NCI-H2107 treated with DMSO at 0.1 percent for 48 hours (cell line): ENCODE data around the gene PTPRE.
"Not testable (repeated sequence)": the region's sequence is repeated elsewhere in the genome, so short reads cannot be mapped to it uniquely, and the experiment has no call there.

Experiments
- DNase-seq: peaks from one replicate; lab custom pipeline; 2025; ENCODE audit not compliant: unreplicated experiment; lab: John Stamatoyannopoulos, UW

Gene PTPRE

DNA sequence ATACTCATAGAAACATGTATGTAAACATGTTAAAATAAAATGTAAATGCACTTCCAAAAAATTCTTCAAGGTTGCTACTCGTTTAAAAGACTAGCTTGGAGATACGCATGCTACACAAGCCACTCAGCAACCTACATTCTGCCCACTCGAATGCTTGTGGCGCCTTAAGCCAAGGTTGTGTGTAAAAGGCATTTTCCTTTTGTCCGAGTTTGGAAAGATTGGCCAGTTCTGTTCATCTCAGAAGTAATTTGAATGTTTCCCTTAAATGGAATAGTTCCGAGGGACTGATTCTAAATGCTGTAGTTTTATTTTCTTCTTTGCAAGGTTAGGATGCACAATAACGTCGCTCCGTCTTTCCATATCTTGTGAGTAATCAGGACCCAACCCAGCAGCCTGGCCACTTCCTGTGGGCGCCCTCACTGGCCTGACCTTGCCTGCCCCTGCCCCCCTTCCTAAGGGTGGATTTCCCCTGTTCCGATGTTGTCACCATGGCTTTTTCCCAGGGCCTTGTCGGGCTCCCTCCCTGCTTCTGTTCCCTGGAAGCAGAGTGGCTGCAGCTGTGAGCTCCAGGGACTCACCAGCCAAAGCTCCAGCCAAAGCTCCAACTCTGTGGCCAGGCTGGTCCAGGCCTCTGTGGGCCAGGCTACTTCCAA is 70.6 kb downstream of the PTPRE start:
- DNase-seq: no peak

DNA sequence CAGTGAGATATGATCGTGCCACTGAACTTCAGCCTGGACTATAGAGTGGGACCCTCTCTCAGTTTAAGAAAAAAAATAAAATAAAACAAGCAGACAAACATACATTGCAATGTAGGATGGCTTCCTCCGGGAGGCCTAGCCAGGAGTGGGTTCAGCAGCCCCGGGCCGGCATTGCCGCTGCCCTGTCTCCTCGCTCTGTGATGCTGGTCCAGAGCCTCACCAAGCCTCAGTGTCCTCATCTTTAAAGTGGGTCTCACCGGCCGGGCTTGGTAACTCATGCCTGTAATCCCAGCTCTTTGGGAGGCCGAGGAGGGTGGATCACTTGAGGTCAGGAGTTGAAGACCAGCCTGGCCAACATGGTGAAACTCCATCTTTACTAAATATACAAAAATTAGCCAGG is 71.6 kb downstream of the PTPRE start:
- no peak for DNase-seq

DNA sequence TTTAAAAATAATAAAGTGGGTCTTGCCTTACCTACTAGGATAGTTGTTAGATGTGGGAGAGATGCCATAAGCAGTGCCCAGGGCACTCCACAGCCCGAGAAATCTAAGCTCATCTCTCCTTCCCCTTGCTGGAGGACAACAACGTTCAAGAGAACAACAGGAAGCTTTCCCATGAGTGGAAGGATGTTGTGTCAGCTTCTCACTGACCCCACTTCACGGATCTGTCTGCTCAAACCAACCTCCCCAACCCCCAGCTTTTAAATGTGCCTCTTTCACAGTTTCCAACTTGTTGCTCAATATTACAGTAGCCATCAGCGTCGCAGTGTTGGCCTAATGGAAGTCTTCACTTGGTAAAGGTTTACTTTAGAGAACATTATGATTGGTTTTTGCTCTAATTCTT is 72.1 kb downstream of the PTPRE start:
- no peak for DNase-seq

DNA sequence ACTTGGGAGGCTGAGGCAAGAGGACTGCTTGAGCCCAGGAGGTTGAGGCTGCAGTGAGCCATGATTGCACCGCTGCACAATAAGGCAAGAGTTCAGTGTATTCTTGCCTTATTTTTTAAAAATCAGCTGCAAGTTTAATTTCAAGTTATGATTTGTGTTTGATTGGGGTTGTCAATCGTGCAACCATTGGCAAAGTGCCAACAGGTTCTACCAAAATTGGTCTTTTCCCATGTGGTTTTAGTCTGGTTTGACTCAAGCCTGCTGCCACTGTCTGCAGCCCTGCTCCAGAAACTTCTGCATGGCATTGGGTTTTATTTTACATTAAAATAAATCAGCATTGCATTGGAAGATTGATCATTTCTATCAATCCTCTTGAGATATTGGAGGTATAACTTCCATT is 72.7 kb downstream of the PTPRE start:
- DNase-seq: no peak

DNA sequence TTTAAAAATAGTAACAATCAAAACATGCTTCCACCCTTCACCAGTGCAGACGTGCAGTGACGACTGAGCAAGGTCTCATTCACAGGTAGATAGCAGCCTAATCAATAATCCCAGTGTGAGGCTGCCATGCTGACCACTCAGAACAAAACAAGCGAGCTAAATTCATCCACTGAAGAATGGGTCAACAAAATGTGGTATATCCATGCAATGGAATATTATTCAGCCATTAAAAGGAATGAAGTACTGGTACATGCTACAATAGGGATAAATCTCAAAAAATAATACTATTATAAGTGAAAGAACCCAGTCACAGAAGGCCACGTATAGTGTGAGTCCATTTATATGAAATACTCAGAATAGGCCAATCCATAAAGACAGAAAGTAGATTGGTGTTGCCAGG is 74.0 kb downstream of the PTPRE start:
- no peak for DNase-seq

DNA sequence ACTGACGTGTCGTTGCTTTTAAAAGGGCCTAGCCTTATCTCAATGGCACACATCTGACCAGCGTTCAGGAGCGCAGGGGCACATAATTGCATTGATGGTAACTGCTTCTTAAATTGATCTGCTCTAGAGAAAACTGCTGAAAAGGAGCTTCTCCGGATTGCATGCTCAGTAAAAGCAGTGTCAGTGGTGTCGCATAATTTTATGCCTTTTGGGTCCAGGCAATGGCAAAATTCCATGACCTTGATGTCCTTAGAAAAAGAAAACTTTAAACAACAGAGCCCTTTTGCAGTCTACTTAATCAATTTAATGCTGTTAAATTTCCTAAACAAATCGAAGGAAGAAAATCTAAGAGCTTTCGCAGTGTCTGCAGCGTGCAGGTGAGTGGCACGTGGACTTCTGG is 75.7 kb downstream of the PTPRE start:
- no peak for DNase-seq

DNA sequence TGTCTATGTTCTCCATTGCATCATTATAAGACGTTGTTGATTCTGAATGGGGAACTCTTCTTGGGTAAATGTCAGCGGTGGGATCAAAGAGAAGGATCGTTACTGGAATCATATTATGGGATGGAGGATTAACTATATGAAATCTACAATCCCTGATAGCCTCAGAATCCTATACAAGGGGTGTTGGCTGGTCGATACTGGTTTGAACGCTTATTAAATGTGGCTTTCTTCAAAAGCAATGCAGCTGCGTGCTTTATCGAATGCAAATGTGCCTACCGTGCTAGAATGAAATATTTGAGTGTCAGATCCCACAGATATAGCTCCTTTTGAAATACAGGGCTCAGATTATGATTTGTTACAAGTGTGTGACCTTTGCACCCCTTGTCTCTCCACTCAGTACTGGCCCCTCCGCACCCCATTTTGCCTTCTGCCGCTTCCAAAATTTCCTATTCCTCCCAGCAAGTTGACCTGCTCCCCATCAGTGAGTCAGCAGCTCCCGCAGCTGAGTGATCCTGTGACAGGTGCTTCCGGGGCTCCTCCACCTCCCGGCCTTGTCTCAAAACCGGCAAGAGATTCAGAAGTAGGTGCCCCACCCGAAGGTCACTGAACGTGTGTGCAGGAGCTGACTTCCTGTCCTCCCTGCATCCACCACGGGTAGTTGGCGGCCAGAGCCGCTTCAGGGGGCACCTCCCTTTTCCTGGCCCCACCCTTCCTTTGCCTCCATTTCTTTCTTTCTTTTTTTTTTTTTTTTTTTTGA is 76.6 kb downstream of the PTPRE start:
- no peak for DNase-seq

DNA sequence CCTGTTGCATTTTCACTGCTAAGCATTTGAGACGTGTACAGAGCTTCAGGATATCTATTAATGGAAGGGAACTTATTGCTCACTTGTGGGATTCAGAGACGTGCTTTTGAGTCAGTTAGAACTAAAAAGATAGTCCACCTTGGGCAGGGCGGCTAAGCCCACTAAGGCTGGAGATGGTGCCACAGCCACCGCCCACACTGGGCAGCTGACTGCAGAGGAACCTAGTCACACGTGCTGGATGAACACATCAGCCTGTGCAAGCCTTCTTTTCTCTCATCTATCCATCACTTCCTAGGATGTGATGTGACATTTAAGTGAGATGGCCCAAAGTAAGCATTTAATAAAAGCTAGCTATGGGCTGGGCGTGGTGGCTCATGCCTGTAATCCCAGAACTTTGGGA is 78.0 kb downstream of the PTPRE start:
- no peak for DNase-seq

DNA sequence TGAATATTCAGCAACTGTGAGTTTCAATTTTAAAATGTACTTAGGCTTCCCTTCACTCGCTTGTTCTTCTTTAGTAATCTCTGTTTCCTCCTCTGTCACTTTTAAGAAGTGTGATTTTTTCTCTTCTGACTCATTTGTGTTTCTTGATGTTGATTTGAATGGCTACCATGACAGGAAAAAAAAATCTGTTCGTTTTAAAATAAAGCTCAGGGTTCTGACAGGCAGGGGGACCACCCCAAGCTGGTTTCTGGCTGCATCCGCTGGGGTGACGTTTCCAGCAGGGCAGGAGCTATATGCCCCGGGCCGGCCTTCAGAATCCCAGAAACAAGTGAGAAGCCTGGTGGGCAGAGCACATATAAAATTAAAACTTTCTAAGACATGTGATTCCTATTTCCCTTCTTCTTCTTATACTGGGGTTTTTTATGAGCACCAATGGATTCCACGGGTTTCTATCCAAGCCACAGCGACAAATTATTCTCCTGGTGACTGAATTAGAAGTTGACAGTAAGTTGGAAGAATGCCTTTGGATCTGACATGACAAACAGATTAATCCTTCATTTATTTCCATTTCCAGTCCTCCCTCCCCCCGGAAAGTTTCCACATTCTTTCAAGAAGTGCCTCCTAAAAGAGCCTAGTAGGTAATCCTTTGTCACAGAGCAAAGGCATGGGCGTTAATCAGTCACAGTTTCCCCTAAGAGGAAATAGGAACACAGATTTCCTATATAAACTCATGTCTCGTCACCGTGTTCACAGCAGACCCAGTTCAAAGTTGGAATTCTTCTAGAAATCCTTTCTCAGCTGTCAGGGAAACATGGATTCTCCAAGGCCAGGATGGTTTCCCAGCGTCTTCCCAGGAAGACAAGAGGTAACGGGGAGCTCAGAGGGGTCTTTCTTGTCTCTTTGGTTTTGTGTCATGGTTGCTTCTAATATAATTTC is 79.9 kb downstream of the PTPRE start:
- DNase-seq: no peak

DNA sequence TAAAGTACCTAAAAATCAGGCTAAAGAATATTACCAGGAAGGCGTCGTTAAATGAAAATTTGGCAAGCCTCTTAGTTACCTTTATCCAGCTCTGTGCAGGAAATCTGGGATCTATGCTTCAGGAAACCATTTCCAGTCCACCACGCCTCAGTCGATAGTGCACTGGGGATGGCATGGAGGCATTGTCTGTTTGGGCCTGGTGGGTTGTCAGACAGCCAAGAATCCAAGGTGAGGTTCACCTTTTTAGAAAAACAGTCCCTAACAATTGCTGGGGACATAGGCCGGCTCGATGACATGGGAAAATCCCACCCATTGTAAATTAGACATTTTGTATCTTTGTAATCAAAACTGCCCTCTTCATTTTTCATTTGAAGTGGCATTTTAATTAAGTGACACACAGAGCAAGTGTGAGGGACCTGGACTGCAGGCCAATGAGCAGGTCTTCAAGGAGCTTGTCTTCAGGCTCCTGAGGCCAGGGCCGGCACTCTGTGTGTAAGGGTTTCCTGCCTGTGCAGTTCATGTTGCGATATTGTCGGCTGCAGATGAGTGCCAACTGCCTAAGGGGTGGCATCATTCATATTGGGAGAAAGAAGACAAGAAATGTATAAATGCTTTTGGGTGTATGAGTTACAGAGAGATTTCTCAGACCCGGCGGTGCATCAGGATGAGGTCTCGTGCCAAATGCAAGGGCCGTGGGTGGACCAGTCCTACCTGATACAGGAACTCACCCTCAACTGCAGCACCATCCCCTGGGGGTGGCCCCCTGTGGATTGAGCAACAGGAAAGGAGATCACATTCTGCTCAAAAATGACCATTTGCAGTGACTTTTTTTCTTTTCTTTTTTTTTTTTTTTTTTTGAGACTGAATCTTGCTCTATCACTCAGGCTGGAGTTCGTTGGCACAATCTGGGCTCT is 80.8 kb downstream of the PTPRE start:
- DNase-seq: no peak

DNA sequence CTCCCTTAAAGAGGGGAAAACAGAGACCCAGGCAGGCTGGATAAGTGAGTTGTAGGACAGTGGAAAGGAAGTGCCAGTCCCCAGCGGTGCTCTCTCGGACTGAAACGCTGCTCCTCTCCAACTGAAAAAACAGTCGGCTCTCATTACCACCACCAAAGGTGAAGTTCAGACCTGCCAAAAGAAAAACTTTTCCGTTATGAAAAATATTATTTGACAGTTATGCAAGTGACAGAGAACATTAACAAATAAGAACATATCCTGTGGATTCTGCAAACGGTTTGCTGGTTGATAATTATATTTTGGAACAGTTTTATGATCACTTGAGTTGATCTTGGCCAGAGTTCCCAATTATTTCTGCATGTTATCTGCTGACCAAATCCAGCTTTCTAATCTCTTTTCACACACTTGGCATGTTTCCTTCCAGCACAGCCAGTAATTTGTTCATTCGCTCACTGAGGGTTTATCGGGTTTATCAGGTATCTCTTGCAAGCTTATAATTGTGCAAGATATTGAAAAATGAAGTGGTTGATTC is 82.6 kb downstream of the PTPRE start:
- DNase-seq: no peak

DNA sequence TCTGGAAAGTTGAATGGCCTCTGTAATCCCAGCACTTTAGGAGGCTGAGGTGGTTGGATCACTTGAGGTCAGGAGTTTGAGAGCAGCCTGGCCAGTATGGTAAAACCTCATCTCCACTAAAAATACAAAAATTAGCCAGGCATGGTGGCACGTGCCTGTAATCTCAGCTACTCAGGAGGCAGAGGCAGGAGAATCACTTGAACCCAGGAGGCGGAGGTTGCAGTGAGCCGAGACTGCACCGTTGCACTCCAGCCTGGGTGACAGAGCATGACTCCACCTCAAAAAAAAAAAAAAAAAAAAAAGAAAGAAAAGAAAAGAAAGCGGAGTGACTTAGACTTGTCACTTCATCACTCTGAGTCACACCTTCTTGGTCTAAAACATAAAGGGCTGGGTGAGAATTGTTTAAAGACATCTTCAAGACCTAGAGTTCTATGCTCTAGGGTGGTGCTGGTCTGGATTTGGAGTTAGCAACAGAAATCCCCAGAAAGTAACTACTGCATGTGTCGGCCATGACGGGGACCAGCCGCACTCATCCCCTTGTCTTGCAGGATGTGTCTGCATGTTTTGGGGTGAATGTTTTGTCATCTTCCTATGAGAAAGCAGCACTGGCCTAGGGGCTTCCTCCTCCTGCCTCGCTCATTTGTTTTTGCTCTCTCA is 83.4 kb downstream of the PTPRE start:
- DNase-seq: not testable (repeated sequence)

DNA sequence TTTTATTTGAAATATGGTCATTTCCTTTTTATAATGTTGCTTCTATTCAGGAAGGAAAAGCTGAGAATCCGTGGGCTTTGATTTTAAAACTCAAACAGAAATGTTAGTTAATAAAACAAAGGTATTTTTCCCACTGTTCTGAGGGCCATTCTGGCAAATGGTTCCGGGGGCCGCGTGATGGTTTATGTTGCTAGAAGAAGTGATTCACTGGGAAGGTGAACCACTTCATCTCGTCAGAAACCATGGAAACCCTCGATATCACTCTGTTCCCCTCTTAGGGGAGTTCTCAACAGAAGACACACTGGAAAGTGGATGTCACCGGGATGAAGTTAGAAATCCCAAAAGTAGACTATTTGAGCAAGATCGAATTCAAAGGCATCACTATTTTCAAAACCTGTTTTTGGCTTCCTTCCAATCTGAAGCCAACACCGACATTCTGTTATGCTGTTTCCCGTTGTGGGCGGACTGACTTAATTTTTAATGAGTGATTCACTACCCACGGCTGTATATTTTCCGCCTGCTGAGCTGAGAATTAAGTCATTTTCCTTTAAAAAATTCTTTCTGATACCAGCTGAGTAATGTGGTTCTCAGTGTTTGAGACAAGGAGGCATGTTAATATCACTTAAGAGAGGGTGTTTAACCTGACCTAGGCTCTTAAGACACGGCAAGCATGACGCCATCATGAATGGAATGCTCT is 84.1 kb downstream of the PTPRE start:
- DNase-seq: no peak

DNA sequence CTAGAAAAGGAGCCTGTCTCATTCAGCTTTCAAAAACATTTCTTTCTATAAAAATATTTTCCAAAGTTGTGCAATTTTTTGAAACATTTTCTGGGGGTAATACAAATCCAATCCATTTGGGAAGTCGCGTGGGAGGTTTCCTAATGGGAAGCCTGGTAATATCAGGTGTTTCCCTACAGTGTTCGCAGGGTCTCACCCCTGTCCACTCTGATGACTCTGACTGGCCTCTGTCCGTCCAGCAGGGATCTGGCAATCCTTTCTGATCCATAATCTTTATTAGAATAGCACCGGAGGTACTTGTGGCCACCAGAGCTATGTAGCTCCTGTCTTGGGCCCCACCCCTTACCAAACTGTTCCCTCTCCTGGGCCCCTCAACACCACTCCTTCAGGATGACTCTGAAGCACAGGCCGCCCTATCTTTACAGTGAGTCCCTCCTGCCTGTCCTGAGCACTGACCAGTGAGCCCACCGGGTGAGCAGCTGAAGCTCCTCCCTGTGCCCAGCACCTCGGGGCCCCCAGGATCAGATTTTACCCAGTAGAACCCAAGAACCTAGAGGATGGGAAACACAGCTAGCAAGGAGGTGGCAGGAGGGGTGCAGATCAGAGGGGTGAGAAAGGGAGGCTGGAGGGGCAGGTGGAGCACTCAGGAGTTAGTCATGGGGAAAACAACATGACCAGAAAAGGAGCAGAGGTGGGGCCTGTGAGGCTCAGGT is 84.8 kb downstream of the PTPRE start:
- DNase-seq: no peak

DNA sequence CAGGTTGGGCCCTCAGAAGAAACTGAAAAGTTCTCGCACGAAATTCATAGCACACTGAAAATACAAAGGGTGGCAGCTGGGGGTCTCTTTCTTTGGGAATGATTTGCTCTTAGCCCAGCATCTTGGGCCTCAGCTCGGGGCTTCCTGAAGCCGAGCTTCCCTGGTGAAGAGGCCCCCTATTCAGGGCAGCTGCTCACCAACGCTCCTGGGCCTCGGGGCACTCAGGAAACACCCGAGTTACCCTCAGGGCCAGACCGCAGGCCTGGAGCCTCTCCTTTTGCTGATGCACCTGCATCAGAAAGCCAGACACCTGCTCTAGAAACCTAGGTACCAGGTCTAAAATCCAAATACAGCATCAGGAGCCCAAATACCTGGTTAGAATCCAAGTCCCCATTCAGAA is 85.5 kb downstream of the PTPRE start:
- no peak for DNase-seq

DNA sequence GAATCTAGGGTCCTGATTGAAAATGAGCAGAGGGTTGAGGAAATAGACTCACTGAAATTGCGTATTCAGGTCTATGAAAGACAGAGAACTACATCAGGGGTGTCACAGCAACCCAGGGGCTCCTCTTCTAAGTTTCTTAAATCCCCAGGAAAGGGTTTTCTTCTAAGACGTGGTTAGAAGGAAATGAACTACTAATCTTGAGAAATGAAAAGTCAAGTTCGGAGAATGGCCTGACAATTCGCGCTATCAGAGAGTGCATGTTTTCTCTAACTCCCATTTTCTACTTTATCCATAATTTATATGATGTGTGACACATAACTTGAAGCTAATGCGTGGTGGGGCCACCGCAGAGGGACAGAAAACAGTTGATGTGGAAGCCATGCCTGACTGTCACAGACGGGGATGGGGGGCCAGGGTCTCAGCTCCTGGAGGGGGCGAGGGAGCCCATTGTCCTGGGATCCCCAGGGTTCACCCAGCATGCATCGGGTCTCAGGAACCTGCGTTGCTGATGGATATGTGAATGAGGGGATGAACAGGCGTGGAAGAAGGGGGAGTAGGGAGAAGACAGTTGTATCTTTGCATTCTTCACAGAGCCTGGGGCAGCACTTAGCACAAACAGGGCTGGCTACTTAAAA is 86.3 kb downstream of the PTPRE start:
- no peak for DNase-seq

DNA sequence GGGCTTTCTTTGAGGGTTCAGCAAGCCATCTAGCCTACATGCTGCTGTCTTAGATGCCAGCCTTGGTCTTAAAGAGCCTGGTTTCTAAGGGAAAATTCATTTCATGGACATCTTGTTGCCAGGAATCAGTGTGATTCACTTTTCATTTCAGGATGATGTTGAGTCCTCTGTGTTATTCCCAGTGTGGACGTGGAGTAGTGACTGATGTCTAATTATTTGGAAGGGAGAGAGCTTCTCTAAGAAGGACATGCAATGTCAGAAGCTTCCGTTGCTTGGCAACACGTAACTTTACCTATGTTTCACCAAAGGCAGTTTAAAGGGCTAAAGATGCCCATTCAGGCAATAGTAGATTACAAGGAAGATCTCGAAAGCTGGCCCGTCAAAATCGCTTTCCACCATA is 89.0 kb downstream of the PTPRE start:
- DNase-seq: no peak

DNA sequence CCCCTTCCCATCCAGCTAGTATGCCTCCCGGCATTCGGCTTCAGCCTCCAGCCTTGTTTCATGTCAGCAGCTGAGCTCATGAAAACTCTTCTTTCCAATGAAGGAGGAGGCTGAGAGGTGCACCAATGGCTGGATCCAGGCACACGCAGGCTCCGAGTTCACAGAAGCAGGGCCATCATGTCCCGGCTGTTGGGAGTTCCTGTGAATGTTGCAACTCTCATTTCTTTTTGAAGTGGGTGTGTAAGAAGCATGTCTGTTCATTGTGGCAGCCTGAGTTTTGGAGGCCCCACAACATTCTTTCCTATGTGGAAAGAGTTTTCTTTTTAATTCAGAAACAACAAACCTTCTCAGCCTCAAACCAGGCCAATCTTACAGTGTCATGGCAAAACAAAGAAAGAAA is 89.7 kb downstream of the PTPRE start:
- no peak for DNase-seq
